HL-60 (cell line): ENCODE data around the gene ATP10A.

Source experiments
- CTCF ChIP-seq: IDR thresholded peaks from one replicate; pipeline ENCODE4 v1.5.1; 2011; ENCODE audit warnings: low read length, control low read depth, inconsistent platforms; ENCODE audit not compliant: insufficient read depth
- POLR2AphosphoS5 ChIP-seq: IDR thresholded peaks from 2 replicates; pipeline ENCODE4 v1.6.1; 2012; ENCODE audit warnings: low read depth
- REST ChIP-seq: IDR thresholded peaks from 2 replicates; pipeline ENCODE4 v1.6.1; 2012; ENCODE audit warnings: low read depth; ENCODE audit not compliant: insufficient replicate concordance

DNA sequence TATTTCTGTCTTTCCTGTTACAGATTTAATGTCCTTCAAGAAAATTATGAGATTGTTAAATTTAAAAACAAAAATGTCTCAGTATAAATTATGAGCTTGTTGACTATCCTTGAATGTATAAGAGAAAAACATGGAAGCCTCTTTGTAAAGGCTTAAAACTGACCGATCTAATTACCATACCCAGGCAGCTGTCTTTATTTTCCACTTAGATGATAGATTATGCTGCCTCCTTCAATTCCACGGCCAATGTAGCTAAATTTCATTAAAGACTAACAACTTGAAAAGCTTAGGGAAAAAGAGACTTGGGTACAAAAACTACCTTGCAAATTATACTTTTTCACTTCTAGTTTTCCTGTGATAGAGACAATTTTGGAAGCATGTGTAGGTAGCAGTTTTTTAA, 88.3 kb downstream of the ATP10A start:
- TF ChIP-seq CTCF (no peak), REST (no peak), POLR2AphosphoS5 (no peak)
